GM23248 (cell line): ENCODE results near the gene MPHOSPH6.

Experiments used
- EZH2 ChIP-seq: fragments of 200-600 bp; sonication (generic); IDR thresholded peaks from 2 replicates; pipeline ENCODE4 v1.6.1; 2018; ENCODE audit warnings: antibody characterized with exemption, mild to moderate bottlenecking; ENCODE audit not compliant: insufficient read depth, poor library complexity, severe bottlenecking
- EZH2phosphoT487 ChIP-seq: fragments of 200-600 bp; sonication (generic); IDR thresholded peaks from 2 replicates; pipeline ENCODE4 v1.6.1; 2018; ENCODE audit warnings: antibody characterized with exemption, moderate library complexity, mild to moderate bottlenecking, low read depth; ENCODE audit not compliant: insufficient read depth

DNA sequence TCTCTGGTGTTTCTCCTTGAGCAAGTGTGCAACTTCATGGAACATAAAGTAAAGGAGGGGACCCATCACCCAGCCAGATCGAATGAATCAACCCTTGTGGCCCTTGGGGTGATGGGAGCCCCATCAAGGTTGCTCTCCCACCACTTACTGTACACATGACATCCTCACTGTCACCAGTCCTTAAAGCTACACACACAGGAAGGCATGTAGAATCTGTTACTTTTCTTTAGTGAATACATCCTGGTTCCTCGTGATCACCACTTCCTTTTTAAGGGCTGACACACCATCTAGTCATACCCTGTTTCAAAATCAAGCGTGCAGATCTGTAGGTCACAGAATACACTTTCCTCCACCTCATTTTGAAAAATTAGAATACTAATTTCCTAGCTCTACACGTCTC is 22.6 kb upstream of the MPHOSPH6 start:
- TF ChIP-seq EZH2phosphoT487 (no peak), EZH2 (no peak)
